ENCODE measurements around the gene RUVBL2. TPM values are rescaled to one million over a fixed set of nuclear protein-coding genes. Genes with fewer than 3 reads are reported as not detected.

Gene RUVBL2
- polyA plus RNA-seq, 3 donors: 40.1 to 44.4 (median 41.9) TPM

DNA sequence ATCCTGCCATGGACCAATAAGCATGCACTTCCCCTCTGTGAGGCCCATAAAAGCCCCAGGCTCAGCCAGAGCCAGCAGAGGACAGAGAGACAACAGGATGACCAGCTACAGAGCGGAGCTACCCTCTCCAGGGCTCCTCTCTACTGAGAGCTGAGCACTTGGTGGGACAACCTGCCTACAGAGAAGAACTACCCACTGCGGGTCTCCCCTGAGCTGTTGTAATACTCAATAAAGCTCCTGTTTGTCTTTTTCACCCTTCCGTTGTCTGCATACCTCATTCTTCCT, 46.5 kb upstream of the RUVBL2 start:
- no peaks in the 10 kb centered on the region for H3K27me3 ChIP-seq (ENCODE audit: control insufficient read depth in 2 of 2, insufficient read depth in 2 of 2, low read length in 2 of 2)
- H3K4me2 ChIP-seq (replicated peaks; ENCODE audit: extremely low read depth, low read length, poor library complexity, severe bottlenecking): no peak overlapping the region
- H3K79me2 ChIP-seq (ENCODE audit: insufficient read depth, low read length): no peaks in the 10 kb centered on the region
- intact Hi-C loops (cut with micrococcal nuclease): no loop called here
- no peak overlapping the region for H3K4me3 ChIP-seq (replicated peaks in 1 of 3; ENCODE audit: low read depth in 2 of 3, low read length in 3 of 3)
- no peaks in the 10 kb centered on the region for H3K36me3 ChIP-seq (replicated peaks in 1 of 2; ENCODE audit: control insufficient read depth in 1 of 2, insufficient read depth in 2 of 2, low read length in 2 of 2)
- Mint-ChIP-seq H3K4me3 (no peak overlapping the region), H3K9me3 (peaks cover 14 to 27% (median 22%) of the 10 kb centered on the region in 7 donors), H3K27ac (no peak overlapping the region), H3K36me3 (no peaks in the 10 kb centered on the region), H3K27me3 (ENCODE audit: low read depth in 3 of 3) (peaks cover 0 to 5% (median 3%) of the 10 kb centered on the region in 3 donors), H3K4me1 (peaks cover 4% of the 10 kb centered on the region)
- no peak for DNase-seq
- H2AFZ ChIP-seq (ENCODE audit: insufficient read depth, low read depth, low read length, poor library complexity, severe bottlenecking): no peak overlapping the region
- no peaks in the 10 kb centered on the region for H3K4me1 ChIP-seq (ENCODE audit: control insufficient read depth in 1 of 2, insufficient read depth in 2 of 2, low read length in 2 of 2)
- H3K9ac ChIP-seq (ENCODE audit: insufficient read depth, low read length, poor library complexity, severe bottlenecking): no peak overlapping the region
- H3K27ac ChIP-seq (ENCODE audit: low read depth in 1 of 2, low read length in 2 of 2): no peak overlapping the region
- no peaks in the 10 kb centered on the region for H4K20me1 ChIP-seq (ENCODE audit: insufficient read depth, low read length)
- H3K9me3 ChIP-seq (replicated peaks in 1 of 2; ENCODE audit: control insufficient read depth in 1 of 2, insufficient read depth in 1 of 2, low read length in 2 of 2): peaks cover 12 to 27% of the 10 kb centered on the region in 2 donors
- 100% methylated on average over 2 of the region's 3 CpGs for WGBS (ENCODE audit: insufficient coverage)
- TF ChIP-seq, protein P1, sequence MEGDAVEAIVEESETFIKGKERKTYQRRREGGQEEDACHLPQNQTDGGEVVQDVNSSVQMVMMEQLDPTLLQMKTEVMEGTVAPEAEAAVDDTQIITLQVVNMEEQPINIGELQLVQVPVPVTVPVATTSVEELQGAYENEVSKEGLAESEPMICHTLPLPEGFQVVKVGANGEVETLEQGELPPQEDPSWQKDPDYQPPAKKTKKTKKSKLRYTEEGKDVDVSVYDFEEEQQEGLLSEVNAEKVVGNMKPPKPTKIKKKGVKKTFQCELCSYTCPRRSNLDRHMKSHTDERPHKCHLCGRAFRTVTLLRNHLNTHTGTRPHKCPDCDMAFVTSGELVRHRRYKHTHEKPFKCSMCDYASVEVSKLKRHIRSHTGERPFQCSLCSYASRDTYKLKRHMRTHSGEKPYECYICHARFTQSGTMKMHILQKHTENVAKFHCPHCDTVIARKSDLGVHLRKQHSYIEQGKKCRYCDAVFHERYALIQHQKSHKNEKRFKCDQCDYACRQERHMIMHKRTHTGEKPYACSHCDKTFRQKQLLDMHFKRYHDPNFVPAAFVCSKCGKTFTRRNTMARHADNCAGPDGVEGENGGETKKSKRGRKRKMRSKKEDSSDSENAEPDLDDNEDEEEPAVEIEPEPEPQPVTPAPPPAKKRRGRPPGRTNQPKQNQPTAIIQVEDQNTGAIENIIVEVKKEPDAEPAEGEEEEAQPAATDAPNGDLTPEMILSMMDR (IDR thresholded peaks at IDR 0.05): no peak

DNA sequence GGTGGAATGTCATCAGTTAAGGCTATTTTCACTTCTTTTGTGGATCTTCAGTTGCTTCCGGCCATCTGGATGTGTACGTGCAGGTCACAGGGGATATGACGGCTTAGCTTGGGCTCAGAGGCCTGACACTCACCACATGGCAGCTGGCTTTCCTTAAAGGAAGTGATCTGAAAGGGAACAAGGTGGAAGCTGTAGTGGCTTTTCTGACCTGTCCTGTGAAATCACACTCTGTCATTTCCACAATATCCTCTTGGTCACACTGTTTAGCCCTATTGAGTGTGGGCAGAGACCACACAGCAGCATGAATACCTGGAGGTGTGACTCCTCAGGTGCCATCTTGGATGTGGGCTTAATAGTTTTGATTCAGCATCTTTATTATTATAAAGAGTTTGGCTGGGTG, 43.5 kb upstream of the RUVBL2 start:
- Mint-ChIP-seq H3K27me3 (ENCODE audit: low read depth in 3 of 3) (peaks cover 0 to 1% (median 0%) of the 10 kb centered on the region in 3 donors), H3K36me3 (no peaks in the 10 kb centered on the region), H3K9me3 (peaks cover 14 to 27% (median 22%) of the 10 kb centered on the region in 7 donors), H3K27ac (peak overlapping the region in 1 of 7 donors; percentile 28), H3K4me3 (no peak overlapping the region), H3K4me1 (peaks cover 10% of the 10 kb centered on the region)
- Histone ChIP-seq H3K27ac (ENCODE audit: low read depth in 1 of 2, low read length in 2 of 2) (no peak overlapping the region), H3K4me3 (replicated peaks in 1 of 3; ENCODE audit: low read depth in 2 of 3, low read length in 3 of 3) (no peak overlapping the region), H3K27me3 (ENCODE audit: control insufficient read depth in 2 of 2, insufficient read depth in 2 of 2, low read length in 2 of 2) (no peaks in the 10 kb centered on the region), H4K20me1 (ENCODE audit: insufficient read depth, low read length) (no peaks in the 10 kb centered on the region), H3K4me2 (replicated peaks; ENCODE audit: extremely low read depth, low read length, poor library complexity, severe bottlenecking) (no peak overlapping the region), H3K4me1 (ENCODE audit: control insufficient read depth in 1 of 2, insufficient read depth in 2 of 2, low read length in 2 of 2) (peaks cover 5 to 9% of the 10 kb centered on the region in 2 donors), H3K79me2 (ENCODE audit: insufficient read depth, low read length) (peaks cover 8% of the 10 kb centered on the region), H2AFZ (ENCODE audit: insufficient read depth, low read depth, low read length, poor library complexity, severe bottlenecking) (no peak overlapping the region), H3K36me3 (replicated peaks in 1 of 2; ENCODE audit: control insufficient read depth in 1 of 2, insufficient read depth in 2 of 2, low read length in 2 of 2) (no peaks in the 10 kb centered on the region), H3K9ac (ENCODE audit: insufficient read depth, low read length, poor library complexity, severe bottlenecking) (no peak overlapping the region), H3K9me3 (replicated peaks in 1 of 2; ENCODE audit: control insufficient read depth in 1 of 2, insufficient read depth in 1 of 2, low read length in 2 of 2) (peaks cover 12 to 27% of the 10 kb centered on the region in 2 donors)
- no peak for DNase-seq
- 29% methylated on average over 2 of the region's 3 CpGs for WGBS (ENCODE audit: insufficient coverage)
- TF ChIP-seq, protein P1 (IDR thresholded peaks at IDR 0.05): no peak
- intact Hi-C loops (cut with micrococcal nuclease): loop anchor here in 1 of 2 donors (5.0 kb wide), 1 partner anchor 48 kb away; the partner anchor contains the start of gene NUCB1
